ENCODE results near the gene POLR3G. TPM values are rescaled to one million over a fixed set of nuclear protein-coding genes. Genes with fewer than 3 reads are reported as not detected.

POLR3G gene
- total RNA-seq, 1 donor from 2014 or later, result 0.88 TPM

DNA sequence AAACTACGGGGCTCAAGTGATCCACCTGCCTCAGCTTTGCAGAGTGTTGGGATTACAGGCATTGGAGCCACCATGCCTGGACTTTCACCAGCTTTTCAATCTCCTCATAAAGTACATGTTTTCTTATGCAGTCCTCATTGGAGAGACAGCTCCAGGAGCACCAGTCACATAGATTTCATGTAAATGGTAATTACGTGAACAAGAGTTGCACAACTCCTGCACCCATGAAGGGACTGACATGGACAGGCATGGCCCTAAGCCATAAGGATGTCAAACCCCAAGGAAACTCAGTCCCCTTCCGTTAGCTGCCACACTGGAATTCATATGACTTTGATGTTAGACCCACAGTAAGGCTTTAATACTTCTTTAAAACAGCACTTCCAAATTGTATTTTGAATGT, 76.3 kb downstream of the POLR3G start:
- H3K4me3 ChIP-seq, result no peak overlapping the region
- H3K4me1 ChIP-seq, result peaks cover 10% of the 10 kb centered on the region

GRCh38 chr5:90551376-90551775, 76.7 kb downstream of the POLR3G start:
- no peaks in the 10 kb centered on the region for H3K9me3 ChIP-seq (replicated peaks)
- no peaks in the 10 kb centered on the region for H3K36me3 ChIP-seq
- H3K27ac ChIP-seq (replicated peaks), result no peak overlapping the region
- H3K4me3 ChIP-seq, result no peak overlapping the region
- no peak for TF ChIP-seq CTCF (IDR thresholded peaks at IDR 0.05; ENCODE audit: borderline replicate concordance)
- H3K27me3 ChIP-seq (ENCODE audit: low read depth), result peaks cover 37% of the 10 kb centered on the region
- peaks cover 10% of the 10 kb centered on the region for H3K4me1 ChIP-seq
- intact Hi-C loops (cut with micrococcal nuclease), result no loop called here
- DNase-seq, result no peak

More for the DNA sequence above, 76.3 kb downstream of the POLR3G start:
- TF ChIP-seq CTCF (IDR thresholded peaks at IDR 0.05; ENCODE audit: borderline replicate concordance), result no peak
- Histone ChIP-seq H3K36me3 (no peaks in the 10 kb centered on the region), H3K27ac (replicated peaks) (no peak overlapping the region), H3K9me3 (replicated peaks) (no peaks in the 10 kb centered on the region), H3K27me3 (ENCODE audit: low read depth) (peaks cover 37% of the 10 kb centered on the region)
- intact Hi-C loops (cut with micrococcal nuclease), result no loop called here
- DNase-seq, result no peak

GRCh38 chr5:90553711-90554110, 79.0 kb downstream of the POLR3G start:
- H3K4me1 ChIP-seq, result peaks cover 16% of the 10 kb centered on the region
- no peak for TF ChIP-seq CTCF (IDR thresholded peaks at IDR 0.05; ENCODE audit: borderline replicate concordance)
- intact Hi-C loops (cut with micrococcal nuclease), result no loop called here
- H3K27ac ChIP-seq (replicated peaks), result no peak overlapping the region
- no peaks in the 10 kb centered on the region for H3K36me3 ChIP-seq
- H3K4me3 ChIP-seq, result no peak overlapping the region
- H3K27me3 ChIP-seq (ENCODE audit: low read depth), result peaks cover 60% of the 10 kb centered on the region
- no peak for DNase-seq
- no peaks in the 10 kb centered on the region for H3K9me3 ChIP-seq (replicated peaks)

- no peak for TF ChIP-seq CTCF (IDR thresholded peaks at IDR 0.05; ENCODE audit: borderline replicate concordance)
- no peak for DNase-seq
- no peak overlapping the region for H3K4me3 ChIP-seq
- no peaks in the 10 kb centered on the region for H3K9me3 ChIP-seq (replicated peaks)
- intact Hi-C loops (cut with micrococcal nuclease), result no loop called here
- H3K4me1 ChIP-seq, result peaks cover 15% of the 10 kb centered on the region
- no peaks in the 10 kb centered on the region for H3K36me3 ChIP-seq
- peaks cover 67% of the 10 kb centered on the region for H3K27me3 ChIP-seq (ENCODE audit: low read depth)
- H3K27ac ChIP-seq (replicated peaks), result no peak overlapping the region
These were observed 79.8 kb downstream of the POLR3G start for GRCh38 chr5:90554358-90555006.

DNA sequence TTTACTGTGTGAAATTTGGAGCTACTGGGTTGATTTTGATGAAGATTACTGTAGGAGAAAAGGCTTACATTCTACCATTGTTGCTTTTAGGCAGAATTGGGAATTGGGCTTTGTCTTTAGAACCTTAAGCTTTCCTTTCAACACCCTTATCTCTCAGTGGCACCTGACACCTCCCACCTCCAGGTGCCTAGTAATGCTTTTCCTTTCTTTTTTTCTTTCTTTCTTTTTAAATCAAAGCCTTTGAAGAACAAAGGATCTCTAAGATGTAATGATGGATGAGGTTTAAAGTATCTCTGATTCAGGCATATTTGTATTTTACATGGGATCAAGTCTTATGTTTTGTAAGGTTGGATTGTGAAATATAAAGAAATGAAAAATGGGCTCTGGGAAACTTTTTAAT, 81.0 kb downstream of the POLR3G start:
- no peak for TF ChIP-seq CTCF (IDR thresholded peaks at IDR 0.05; ENCODE audit: borderline replicate concordance)
- H3K36me3 ChIP-seq, result no peaks in the 10 kb centered on the region
- intact Hi-C loops (cut with micrococcal nuclease), result no loop called here
- peaks cover 15% of the 10 kb centered on the region for H3K4me1 ChIP-seq
- H3K4me3 ChIP-seq, result no peak overlapping the region
- no peak overlapping the region for H3K27ac ChIP-seq (replicated peaks)
- peaks cover 79% of the 10 kb centered on the region for H3K27me3 ChIP-seq (ENCODE audit: low read depth)
- DNase-seq, result no peak
- no peaks in the 10 kb centered on the region for H3K9me3 ChIP-seq (replicated peaks)
